Activated T-cell treated with anti-CD3 and anti-CD28 coated beads, Interleukin-2, amount 50 U/mL, for 48 hours (primary cell): ENCODE measurements around the gene PITPNM3.

Experiments used
- DNase-seq, 2 experiments: peaks; one replicate each; pipeline ENCODE4 v3.0.0-alpha.2; 2020

PITPNM3 gene

DNA sequence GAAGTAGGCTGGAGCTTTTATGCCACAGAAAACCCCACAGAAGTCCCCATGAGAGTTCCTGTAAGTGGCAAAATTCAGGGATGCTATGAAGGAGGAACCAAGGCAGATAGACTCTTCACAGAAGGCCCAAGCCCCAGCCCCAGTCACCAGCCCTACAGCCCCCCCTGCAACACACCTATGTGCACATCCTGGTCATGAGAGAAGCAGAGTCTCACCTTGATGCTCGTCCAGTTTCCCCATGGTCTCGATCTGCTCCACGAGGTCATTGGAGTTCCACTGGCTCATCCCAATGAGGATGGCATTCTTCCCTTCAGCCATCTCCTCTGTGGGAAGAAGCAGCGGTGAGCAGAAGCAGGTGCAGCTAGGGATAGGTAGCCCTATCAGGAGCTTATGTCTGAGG, 31.2 kb downstream of the PITPNM3 start:
- no peak for DNase-seq

DNA sequence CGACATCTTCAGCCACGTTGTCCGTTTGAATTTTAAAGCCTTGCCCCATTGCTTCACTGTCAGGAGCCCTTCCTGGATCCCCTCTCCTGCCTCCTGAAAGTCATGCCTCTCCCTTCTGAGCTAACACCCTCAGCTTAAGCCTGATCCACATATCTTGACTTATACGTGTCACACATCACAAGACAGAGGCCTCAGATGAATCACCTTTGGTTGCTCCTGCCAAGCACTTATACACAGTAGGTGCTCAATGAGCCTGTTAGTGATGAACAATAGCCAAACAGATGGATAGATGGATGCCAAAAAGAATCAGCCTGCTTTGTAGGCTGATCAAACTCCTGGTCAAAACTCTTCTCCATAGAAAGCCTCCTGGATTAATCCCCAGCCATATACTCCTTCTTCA, 31.8 kb downstream of the PITPNM3 start:
- DNase-seq, result no peak

DNA sequence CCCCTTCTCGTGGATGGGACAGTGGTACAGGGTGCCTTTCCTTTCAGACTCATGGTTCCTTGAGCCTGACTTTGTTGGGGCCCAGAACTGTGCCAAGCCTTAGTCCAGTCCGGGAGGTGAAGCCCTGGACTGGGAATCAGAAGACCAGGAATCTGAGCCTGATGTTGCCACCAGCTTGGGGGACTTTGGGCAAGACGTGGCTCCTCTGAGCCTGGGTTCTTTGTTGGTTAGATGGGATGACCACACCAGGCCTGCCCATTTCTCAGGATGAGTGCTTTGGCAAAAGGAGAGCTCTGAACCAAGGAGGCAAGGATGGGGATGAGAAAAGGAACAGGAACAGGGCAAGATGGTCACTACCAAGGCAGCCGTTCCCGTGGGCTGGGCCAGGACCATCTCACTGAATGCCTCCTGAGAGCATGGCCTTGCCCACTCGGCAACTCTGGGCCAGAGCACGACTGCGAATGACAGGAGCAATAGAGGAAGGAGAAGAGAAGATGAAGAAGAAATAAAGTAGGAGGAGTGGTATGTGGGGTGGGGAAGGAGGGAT, 32.5 kb downstream of the PITPNM3 start:
- DNase-seq, result no peak

DNA sequence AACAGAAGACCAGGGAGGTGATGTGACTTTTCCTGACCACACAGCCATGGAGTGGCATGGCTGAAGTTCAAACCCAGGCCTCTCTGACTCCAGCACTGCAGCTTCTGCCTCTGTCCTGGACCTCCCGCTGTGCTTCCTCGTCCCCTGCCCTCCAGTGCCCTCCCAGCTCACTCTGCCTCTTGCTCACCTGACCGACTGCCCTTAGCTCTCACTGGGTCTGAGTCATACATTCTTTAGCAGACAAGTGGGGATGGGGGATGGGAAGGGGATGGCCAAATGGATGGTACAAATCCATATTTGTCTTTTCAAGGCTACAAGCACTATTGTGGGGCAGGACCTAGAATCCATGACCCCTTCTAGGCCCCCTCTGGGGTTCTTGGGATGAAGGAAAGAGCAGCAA, 33.0 kb downstream of the PITPNM3 start:
- no peak for DNase-seq

DNA sequence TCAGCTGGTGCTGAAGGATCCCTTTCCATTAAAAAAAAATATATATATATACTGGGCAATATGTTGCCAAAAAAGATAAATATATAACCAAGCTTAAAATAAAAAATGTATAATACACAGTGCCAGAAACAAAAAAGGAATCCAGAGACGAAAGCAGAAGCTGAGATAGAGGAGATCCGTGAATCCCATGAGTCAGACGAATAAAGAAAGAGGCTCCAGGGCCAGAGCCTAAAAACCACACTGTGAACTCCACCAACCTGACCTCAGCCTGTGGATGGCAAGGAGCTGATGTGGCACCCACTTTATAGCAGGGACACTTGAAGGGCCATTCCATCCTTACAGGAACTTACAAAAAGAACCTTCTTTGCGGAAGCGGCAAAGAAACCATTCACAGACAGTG, 34.8 kb downstream of the PITPNM3 start:
- no peak for DNase-seq

DNA sequence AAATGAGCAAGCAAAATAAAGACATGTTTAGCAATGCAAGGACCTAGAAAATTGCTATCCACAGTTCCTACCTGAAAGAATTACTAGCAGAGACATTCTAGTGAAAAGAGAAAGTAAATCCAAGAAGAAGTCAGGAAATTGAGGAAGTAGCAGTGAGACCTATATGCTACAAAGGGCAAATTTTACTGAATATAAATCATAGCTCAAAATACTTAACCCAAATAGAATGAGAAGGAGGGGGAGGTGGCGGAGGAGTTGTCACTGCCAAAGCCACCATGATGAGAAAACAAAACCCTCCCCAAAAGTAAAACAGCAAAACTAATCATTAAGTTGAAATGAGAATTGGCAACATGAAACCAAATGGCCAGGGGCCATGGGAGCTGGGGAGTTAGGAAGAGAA, 39.3 kb downstream of the PITPNM3 start:
- no peak for DNase-seq

DNA sequence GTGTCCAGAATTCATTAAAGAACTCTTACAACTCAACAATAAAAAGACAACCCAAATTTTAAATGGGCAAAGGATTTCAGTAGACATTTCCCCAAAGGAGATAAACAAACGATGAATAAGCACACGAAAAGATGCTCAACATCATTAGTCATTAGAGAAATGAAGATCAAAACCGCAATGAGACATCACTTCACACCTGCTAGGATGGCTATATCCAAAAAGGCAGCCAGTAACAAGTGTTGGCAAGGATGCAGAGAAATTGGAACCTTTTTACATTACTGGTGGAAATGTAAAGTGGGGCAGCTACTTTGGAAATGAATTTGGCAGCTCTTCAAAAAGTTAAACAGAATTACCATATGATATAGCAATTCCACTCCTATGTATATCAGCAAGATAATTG, 42.0 kb downstream of the PITPNM3 start:
- no peak for DNase-seq

DNA sequence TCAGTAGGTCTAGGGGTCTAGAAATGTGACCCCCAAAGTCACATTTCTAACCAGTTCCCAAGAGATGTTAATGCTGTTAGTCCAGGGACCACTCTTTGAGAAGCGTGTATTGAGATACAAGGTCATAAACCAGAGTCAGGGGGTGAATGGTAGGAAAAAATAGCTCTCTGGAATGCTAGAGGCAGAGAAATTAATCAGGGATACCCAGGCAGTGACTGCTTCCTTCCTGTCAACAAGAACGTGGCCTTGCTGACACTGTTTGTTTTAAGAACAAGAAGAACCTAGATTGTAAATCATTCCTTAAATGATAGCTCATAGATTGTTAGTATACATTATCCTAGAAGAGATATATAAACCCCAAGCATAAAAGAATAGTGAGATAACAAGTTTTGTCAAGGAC, 43.8 kb downstream of the PITPNM3 start:
- DNase-seq, result no peak

DNA sequence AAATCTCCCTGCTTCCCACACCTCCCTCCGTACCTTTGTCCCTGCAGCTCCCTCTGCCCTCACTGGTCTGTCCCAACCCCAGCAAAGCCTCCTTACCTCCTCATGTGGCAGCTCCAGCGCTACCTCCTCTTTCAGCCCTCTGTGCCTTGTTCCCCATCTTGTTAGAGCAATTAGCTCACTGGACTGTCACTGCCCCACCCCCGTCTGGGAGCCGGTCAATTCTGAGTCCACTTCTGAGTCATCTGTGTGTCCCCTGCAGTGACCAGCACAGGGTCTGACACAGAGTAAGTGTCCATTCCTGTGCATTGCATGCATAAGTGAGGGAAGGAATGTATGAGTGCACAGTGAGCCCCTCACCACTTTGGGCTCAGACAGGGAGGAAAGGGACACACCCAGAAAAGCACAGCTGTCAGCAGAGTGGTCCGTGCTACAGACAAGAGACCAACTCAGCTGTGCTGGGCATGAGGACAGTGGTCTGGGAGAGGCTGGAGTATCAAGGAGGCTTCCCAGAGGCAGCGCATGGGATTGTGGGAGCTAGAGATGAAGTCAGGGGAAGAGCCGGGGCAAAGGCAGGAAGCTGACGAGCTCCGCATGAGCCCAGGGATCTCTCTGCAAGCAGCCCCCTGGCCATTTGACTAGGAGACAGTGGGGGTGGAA, 45.9 kb downstream of the PITPNM3 start:
- DNase-seq, result no peak

DNA sequence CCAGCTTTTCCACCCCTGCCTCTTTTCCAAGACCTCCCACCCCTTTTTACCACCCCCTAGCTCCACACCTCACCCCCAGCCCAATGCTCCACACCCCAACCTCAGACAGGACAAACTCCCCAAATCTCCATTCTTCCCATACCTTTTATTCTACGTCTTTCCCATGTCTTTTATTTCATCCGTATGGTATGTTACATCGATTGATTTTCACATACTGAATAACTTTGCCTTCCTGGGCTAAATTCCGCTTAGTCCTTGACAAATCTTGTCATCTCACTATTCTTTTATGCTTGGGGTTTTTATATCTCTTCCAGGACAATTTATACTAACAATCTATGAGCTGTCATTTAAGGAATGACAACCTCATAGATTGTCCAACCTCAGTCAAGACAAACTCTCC, 46.4 kb downstream of the PITPNM3 start:
- no peak for DNase-seq

DNA sequence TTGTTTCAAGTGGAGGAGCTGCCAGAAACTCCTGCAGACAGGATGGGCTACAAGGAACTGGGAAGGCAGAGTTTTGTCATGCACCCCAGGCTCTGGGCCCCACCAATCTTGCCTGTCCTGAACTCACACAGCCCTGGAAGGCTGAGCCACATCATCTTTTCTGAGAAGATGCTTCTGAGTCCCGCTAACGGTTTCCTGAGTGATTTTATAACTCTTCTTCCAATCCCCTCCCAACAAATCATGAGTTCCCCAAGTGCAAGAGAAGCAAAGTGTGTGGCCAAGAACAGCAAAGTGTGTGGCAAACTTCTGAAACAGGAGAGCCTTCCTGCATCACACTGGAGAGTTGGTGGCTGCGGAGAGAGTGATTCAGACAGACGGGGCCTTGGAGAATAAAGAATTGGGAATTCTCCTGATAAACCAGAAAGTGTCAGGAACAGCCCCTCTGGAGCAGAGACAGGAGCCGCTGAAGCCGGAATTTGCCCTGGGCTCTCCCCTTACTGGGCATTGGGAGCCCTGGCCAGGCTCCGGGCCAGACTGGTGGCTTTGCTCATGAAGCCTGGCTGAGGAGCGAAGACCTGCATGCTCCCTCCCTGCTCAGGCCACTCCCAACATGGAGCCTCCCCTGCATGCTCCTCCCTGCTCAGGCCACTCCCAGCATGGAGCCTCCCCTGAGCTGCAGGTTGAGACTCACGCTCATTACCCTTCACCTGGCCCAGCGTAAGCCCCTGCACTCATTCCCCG, 47.2 kb downstream of the PITPNM3 start:
- DNase-seq, result no peak

DNA sequence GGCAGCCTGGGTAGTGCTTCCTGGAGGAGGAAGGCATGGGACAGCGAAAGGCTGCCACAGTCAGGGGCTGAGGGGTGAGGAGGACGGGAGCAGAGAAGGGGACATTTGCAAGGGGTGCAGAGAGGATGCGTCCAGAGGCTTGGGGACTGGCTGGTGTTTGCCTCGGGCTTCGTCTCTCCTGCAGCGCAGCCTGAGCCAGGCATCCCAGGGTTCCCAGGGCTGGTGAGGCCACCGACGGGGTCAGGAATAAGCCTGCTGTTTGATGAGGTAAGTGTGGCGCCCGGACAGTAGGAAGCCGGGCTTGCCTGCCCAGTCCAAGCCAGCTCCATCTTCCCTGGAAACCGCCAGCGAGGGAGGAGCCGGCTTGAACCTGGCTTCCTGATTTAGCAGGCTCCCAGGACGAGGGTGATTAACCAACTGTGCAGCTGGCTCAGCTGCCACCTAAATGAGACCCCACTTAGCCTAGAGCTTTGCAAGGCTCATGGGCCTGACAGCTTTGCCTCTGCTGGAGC, 47.8 kb downstream of the PITPNM3 start:
- DNase-seq, result no peak

DNA sequence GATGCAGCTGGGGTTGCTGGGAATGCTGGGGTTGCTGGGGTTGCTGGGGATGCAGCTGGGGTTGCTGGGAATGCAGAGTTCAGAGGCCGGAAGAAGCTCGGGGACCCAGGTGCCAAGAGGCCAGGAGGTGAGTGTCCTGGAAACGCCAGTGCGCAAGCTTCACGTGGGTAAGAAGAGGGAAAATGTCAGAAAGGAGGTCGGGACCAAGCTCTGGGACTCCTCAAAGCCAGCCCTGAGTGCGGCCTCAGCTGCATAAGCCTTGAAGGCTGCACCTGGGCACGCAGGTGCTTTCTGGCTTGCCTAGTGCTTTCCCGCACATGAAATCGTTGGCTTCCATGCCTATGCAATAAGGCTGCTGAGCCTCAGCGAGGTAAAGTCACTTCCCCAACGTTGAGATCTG, 48.3 kb downstream of the PITPNM3 start:
- no peak for DNase-seq

DNA sequence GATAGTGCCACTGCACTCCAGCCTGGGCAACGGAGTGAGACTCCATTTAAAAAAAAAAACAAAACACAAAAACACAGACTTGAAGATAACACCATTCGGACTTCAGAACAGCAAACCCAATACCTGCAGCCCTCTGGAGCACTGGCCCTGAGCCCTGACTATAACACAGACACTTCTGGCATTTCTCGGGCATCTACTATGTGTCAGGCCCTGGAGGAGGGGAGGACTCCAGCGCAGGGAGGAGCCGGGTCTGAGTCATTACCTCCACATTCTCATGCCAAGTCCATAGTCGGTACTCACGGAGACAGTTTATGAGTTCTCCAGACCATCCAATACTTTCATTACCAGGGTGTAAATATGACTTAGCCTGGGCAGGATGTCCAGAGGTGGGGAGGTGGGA, 48.8 kb downstream of the PITPNM3 start:
- no peak for DNase-seq

DNA sequence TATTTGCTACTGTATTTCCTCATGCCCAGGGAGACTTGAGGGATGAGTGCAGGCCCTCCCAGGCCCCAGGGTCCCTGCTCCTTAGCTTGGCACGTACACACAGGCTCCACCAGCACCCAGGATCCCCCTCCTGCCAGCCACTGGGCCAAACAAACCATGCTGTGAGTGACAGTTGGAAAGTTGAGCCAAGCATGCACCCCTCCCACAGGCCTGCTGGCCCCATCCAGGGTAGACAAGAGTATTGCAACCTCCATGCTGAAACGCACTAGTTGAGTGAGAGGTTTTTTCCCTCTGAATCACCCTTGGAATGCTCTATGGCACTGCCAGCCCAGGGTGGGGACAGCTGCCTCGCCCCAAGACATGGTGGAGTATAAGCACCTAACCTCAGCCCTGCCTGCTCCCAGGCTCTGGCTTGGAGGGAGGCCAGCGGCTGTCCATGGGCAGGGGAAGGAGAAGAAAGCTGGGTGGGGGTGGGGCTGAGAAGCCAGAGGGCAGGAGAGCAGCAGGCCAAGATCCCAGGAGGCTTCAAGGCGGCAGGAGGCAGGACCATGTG, 49.6 kb downstream of the PITPNM3 start:
- no peak for DNase-seq

DNA sequence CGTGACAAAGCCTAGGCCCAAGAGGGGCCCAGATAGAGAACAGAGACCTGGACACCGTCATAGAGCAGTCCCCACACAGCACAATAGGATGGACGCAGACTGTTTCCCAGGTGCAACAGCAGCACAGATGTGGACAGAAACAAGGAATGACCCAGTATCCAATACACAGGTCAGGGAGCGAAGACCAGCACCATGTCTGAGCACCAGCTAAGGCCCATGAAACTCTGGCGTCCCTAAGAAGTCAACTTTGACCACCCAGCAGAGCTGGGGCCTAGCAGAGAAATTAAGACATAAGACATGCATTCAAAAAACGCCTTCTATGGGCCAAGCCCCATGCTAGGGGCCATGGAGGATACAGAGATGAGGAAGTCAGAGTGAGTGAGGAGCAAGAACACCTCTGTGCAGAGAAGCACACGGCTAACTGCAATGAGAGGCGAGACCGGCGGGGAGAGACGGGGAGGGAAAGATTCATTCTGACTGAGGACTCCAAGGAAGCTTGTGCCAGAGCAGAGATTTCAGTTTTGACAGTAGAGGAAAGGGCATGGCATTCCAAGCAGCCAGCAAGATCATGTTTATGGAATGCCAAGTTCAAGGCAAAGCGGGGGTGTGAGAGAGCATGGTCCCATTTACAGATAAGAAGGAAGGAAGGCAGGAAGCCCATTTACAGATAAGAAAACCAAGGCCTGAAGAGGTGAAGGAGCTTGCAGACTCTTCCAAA, 50.8 kb downstream of the PITPNM3 start:
- no peak for DNase-seq

DNA sequence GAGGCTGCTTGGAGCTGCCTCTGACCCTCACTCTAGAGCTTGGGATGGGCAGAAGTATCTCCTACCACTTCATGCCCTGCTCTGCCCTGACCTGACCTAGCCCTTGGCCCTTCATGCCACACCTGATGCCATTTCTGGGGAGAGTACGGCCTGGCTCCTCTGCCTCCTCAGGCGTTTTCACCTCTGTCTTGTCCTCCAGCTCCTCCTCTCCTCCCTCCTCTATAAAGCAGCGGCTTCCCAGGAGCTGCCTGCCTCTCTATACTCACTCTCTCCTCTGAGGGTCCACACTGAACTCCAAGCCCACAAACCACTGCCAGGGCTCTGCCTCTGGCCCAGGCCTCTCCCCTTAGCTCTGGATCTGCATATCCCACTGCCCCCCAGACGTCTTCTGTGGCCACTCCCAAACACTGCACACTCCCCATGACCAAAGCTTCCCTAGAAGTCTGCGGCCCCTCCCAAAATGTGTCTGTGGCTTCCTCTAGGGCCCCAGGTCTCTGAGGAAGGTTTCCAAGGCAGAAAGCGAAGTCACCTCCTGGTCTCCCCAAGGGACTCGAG, 52.6 kb downstream of the PITPNM3 start:
- no peak for DNase-seq

DNA sequence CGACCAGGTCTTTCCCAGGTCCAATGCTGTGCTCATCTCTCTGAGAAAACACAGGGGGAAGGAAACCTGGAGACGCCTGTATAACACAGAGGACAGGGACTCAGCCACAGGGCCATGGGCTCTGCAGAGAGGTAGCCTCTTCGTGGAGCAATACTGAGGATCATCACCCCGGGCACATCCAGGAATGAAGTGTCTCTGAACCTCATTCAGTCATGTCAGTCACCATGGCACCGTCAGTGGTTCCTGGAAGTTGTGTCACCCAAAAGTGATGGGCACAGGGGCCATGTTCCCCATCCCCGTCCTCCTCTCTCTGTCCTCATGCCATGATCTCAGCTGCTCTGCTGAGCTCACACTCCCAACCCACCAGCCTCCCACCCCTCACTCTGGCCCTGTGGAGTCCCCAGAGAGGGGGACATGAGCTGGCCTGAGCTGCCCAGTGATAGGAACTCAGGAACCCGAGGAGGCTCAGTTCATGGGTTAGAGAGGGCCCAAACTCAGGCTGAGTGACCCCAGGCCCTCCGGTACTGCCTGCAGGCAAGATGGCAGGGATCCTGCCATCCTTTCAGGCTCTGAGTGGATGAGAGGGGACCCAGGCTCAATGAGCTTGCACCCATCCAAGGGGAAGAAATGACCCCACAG, 53.4 kb downstream of the PITPNM3 start:
- DNase-seq, result no peak

DNA sequence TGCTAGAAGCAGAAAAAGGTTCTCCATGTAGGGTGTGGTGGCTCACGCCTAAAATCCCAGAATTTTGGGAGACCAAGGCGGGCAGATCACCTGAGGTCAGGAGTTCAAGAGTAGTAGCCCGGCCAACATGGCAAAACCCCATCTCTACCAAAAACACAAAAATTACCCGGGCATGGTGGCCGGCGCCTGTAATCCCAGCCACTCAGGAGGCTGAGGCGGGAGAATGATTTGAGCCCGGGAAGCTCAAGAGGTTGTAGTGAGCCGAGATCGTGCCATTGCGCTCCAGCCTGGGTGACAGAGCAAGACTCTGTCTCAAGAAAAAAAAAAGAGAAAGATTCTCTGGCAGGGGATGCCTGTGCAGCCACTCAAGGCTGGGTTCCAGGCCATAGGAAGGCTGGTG, 54.2 kb downstream of the PITPNM3 start:
- peak in 1 of 2 experiments; percentile 1 for DNase-seq

DNA sequence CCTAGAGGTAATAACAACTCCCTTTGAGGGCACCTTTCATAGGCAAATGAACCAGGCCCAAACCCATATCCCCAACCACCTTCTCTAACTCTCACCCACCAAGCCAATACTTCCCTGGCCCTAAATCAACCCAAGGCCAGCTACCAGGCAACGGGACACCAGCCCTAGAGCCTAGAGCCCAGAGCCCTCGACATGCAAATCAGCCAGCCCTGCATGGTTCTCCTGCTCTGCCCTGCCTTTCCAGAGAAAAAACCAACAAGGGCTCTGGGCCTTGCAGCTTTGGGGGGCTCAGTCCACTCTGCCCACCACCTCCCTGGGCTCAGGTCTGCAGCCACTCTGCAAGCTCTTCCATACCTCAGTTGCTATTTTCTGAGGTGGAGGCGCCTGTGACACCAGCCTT, 55.0 kb downstream of the PITPNM3 start:
- no peak for DNase-seq

DNA sequence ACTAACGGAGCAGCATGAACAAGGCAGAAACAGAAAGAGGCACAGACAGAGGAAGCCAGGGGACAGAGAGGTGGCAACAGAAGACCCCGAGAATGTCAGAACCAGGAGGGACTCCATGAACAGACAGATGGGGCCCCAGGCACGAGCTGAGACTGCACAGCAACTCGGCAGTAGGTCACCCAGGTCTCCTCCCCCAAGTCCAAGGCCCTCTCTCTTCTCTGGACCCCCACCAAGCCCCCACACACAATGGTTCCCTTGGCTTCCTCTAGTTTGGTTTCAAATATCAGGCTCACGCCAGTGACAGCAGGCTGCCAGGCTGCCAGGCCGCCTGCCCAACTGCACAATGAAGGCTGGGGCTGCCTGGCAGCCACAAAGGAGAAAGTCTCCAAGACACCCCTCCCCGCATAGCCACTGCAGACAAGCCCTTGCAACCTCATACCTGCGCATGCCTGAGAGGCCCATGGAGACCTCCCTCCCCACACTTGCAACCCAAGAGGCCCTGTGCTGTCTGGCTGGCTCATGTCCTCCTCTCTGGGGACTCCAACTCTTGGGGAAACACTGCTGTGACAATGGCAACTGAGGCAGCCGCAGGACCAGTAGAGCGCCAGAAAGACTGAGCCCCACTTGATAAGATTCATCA, 57.3 kb downstream of the PITPNM3 start:
- DNase-seq, result peak in 1 of 2 experiments; percentile 8

DNA sequence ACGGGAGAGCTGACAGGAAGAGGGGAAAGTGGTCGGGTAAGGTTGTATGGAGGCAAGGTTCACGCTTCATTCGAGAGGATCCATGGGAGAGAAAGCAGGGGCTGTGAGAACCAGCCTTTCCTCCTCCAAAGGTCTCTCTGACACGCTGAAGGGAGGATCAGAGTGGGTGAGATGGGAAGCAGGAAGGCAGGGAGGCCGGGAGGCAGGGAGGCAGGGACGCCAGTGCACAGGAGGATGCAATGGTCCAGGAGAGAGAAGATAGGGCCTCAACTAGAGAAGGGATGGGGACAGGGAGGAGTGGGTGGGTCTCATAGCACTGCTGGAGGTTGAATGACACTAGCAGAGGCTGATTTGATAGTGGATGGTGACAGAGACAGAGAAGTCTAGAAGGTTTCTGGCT, 58.0 kb downstream of the PITPNM3 start:
- DNase-seq, result peak in 1 of 2 experiments; percentile 3
